ENCODE measurements around the gene PACS2. TPM values are rescaled to one million over a fixed set of nuclear protein-coding genes. Genes with fewer than 3 reads are reported as not detected.

Gene PACS2
- total and polyA plus RNA-seq, 2 donors (not counting 3 experiments of a cell fraction or from before 2014, with no cell fraction given), result 52.7 to 86.3 TPM

DNA sequence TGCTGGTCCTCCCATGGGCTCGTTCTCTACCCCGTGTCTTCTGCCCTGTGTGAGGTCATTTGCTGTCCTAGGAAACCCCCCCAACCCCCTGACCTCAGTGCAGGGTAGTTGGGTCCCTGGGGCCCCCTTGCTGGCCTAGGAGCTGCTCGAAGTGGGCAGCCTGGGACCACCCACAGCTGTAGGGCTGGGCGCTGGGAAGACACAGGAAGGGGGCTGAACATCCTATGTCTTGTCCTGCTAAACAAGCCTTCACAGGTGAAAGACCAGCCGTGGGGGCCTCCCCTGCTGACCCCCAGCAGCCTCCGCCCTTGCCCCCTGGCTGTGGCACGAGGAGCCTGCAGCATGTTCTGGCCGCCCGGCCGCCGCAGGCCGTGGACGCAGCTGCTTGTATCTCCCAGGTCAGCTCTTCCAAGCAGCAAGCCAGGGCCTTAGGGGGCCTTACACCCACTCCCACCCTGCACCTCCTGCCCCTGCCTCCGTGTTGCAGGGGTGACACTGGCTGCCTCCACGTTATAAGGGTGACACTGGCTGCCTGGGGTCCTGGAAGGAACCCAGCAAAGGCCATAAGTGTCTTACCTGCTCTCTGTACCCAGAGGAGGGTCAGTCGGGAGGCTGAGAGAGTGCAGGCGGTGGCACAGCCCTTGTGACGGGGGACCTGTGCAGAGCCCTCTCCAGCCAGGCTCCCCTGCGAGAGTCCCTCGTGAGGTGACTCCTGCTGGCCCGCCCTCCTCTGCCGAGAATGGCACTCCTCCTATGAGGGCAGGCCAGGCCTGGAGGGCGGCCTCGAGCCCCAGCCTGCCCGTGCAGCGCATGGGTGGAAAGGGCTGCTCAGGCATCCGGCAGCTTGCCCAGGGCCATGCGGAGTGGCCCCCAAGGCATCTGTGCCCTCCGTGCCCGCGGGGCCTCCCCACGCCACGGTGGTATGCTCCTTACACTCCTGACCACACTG is 72.3 kb downstream of the PACS2 start:
- Histone ChIP-seq H3K9me3 (replicated peaks; ENCODE audit: control insufficient read depth, insufficient read depth, low read length) (no peaks in the 10 kb centered on the region), H3K4me1 (ENCODE audit: control insufficient read depth, extremely low read depth, insufficient read depth, low read length) (no peaks in the 10 kb centered on the region), H3K9me1 (replicated peaks; ENCODE audit: control insufficient read depth, extremely low read depth, insufficient read depth, low read length) (no peaks in the 10 kb centered on the region), H3K4me2 (ENCODE audit: insufficient read depth, low read length) (no peak overlapping the region), H3K36me3 (ENCODE audit: control insufficient read depth in 2 of 2, extremely low read depth in 1 of 2, insufficient read depth in 2 of 2, low read length in 2 of 2) (peaks cover 0 to 8% of the 10 kb centered on the region in 2 experiments), H3K9ac (replicated peaks; ENCODE audit: extremely low read depth, insufficient read depth, low read length) (no peak overlapping the region), H3K79me2 (ENCODE audit: control insufficient read depth, insufficient read depth, low read length) (no peaks in the 10 kb centered on the region), H3K27ac (ENCODE audit: insufficient read depth, low read depth, low read length) (no peak overlapping the region), H3K4me3 (replicated peaks in 1 of 3; ENCODE audit: insufficient read depth in 1 of 3, low read depth in 1 of 3, low read length in 3 of 3) (no peak overlapping the region), H4K20me1 (replicated peaks; ENCODE audit: control insufficient read depth, extremely low read depth, insufficient read depth, low read length) (no peaks in the 10 kb centered on the region), H3K27me3 (ENCODE audit: control insufficient read depth in 2 of 2, insufficient read depth in 2 of 2, low read length in 2 of 2) (no peaks in the 10 kb centered on the region), H2AFZ (ENCODE audit: low read depth, low read length) (no peak overlapping the region)
- FAIRE-seq, result no peak
- CTCF ChIA-PET, result no interaction called here
- no peak for DNase-seq (ENCODE audit: low read depth, low spot score)
- dilution Hi-C loops (cut with MboI; ENCODE audit: extremely low pct_ligation_motif_present, low sequenced_read_pairs) (no loop called here), intact Hi-C loops (cut with micrococcal nuclease) (no loop called here)
- POLR2A ChIA-PET, result no interaction called here
- BruUV-seq (replicated peaks), result no TSS peak
- TF ChIP-seq POLR2AphosphoS5 (IDR thresholded peaks at IDR 0.05; ENCODE audit: insufficient read depth, low read depth, low read length), result no peak
- TF ChIP-seq MYC (IDR thresholded peaks at IDR 0.05; ENCODE audit: low read depth, low read length), result no peak

DNA sequence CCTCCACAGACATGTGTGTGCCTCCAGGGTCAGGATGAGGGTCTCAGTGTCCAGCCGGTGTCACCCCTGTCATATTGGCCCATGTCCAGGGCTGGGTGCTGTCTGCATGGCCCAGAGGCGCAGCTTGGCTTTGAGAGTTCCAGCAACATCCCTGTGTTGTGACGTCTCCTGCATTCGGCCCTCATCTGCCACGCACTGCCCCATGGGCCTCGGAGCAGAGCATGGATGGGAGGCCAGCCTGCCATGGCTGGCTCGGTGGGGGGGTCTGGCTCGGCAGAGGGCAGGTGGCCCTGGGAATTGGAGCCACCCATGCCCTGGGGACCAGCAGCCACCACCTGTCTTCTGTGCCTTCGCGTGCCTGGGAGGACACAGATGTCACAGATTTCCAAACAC is 73.0 kb downstream of the PACS2 start:
- POLR2A ChIA-PET, result no interaction called here
- Histone ChIP-seq H3K36me3 (ENCODE audit: control insufficient read depth in 2 of 2, extremely low read depth in 1 of 2, insufficient read depth in 2 of 2, low read length in 2 of 2) (peaks cover 0 to 8% of the 10 kb centered on the region in 2 experiments), H2AFZ (ENCODE audit: low read depth, low read length) (no peak overlapping the region), H3K79me2 (ENCODE audit: control insufficient read depth, insufficient read depth, low read length) (no peaks in the 10 kb centered on the region), H4K20me1 (replicated peaks; ENCODE audit: control insufficient read depth, extremely low read depth, insufficient read depth, low read length) (no peaks in the 10 kb centered on the region), H3K4me1 (ENCODE audit: control insufficient read depth, extremely low read depth, insufficient read depth, low read length) (no peaks in the 10 kb centered on the region), H3K9ac (replicated peaks; ENCODE audit: extremely low read depth, insufficient read depth, low read length) (no peak overlapping the region), H3K4me2 (ENCODE audit: insufficient read depth, low read length) (no peak overlapping the region), H3K9me1 (replicated peaks; ENCODE audit: control insufficient read depth, extremely low read depth, insufficient read depth, low read length) (no peaks in the 10 kb centered on the region), H3K27ac (ENCODE audit: insufficient read depth, low read depth, low read length) (no peak overlapping the region), H3K27me3 (ENCODE audit: control insufficient read depth in 2 of 2, insufficient read depth in 2 of 2, low read length in 2 of 2) (no peaks in the 10 kb centered on the region), H3K4me3 (replicated peaks in 1 of 3; ENCODE audit: insufficient read depth in 1 of 3, low read depth in 1 of 3, low read length in 3 of 3) (no peak overlapping the region), H3K9me3 (replicated peaks; ENCODE audit: control insufficient read depth, insufficient read depth, low read length) (no peaks in the 10 kb centered on the region)
- BruUV-seq (replicated peaks), result no TSS peak
- CTCF ChIA-PET, result no interaction called here
- TF ChIP-seq FOS (IDR thresholded peaks at IDR 0.05; ENCODE audit: borderline replicate concordance, insufficient read depth, low read length) (no peak), EZH2 (IDR thresholded peaks at IDR 0.05; ENCODE audit: borderline replicate concordance, low read depth, low read length, severe bottlenecking) (no peak), MYC (IDR thresholded peaks at IDR 0.05; ENCODE audit: low read depth, low read length) (no peak)
- DNase-seq (ENCODE audit: low read depth, low spot score) (no peak), FAIRE-seq (no peak)
- dilution Hi-C loops (cut with MboI; ENCODE audit: extremely low pct_ligation_motif_present, low sequenced_read_pairs) (no loop called here), intact Hi-C loops (cut with micrococcal nuclease) (no loop called here)
